ENCODE data around the gene CGNL1.

Gene CGNL1

GRCh38 chr15:57527382-57528091 is 151.2 kb downstream of the CGNL1 start:
- DNase-seq (ENCODE audit: low spot score), result peak; percentile 53

DNA sequence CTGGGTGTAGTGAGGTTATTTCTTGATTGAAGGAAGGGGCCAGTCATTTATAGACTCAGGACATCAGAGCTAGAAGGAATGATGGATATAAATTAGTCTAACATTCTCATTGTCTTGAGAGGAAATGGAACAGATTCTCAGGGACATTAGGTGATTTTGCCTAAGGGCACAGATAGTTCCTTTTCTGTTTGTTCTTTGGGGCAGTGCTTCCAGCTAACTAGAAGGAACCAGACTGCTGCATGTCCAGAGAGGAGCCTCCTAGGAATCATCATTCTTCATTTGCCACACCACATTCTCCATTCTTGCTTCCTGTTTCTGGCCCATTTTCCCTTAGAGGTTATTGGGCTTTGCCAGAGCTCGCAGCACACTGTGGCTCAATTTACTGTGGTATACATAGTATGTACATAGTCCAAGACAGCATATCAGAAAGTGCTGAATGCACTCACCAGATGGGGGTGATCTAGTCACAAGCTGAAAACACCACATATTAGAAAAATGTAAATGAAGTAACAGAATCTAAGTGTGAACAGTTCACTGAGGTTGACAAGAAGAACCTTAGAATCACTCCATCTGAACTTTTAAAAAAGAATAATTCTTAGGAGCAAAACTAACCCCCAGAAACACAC is 152.7 kb downstream of the CGNL1 start:
- no peak for DNase-seq (ENCODE audit: low spot score)

DNA sequence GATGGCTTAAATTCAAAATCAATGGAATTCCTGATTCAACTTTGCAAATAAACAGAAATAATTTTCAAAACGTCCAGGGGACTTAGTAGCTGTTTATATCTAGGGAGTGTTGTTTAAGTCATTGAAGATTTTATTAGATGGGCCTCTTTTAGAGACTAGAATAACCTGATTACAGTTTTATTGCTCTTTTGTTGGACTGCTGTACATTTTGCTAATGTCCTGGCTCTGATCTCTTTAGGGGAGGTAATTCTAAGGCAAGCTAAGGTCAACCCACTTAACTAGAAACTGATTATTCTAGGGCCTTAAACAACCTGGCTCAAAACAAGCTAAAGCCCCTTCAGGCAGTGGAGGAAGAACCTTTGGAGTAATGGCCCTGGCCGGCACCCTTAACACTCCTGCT is 153.4 kb downstream of the CGNL1 start:
- no peak for DNase-seq (ENCODE audit: low spot score)

DNA sequence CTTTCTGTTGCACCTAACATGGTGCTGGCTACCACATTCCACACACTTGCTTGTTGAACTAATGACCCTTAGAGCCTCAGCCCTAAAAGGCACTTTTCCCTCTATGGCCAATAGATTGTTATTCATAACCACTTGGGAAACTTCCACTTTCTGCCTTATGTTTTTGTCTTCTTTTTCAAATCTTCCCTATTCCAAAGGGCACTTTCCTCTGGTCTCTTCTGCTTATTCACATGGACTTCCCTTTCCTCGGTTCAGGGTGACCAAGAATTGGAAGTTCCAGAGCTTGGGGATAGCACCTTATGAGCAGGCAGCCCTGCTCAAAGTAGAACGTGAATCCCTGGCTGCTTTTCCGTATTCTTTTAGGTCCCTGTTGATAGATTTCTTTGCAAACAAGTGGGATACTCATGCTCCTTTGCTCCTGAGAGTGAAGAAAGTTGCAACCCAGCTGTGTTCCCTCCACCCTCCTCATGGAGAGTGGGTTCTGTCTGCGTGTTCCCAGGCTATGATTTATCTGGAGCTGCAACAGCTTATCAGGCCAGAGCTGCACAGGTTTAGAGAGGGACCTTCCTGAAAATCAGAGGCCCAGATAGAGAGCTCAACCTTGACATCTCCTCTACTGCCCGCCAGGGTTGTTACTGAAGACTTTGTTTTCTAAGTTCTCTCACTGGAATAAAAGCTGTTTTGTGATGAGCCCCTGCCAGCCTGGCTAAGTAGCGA is 156.6 kb downstream of the CGNL1 start:
- DNase-seq (ENCODE audit: low spot score), result no peak

- no peak for DNase-seq (ENCODE audit: low spot score)
Observed at GRCh38 chr15:57533448-57533799, 157.1 kb downstream of the CGNL1 start.

GRCh38 chr15:57534281-57534680 is 158.0 kb downstream of the CGNL1 start:
- no peak for DNase-seq (ENCODE audit: low spot score)

GRCh38 chr15:57537072-57537471 is 160.8 kb downstream of the CGNL1 start:
- DNase-seq (ENCODE audit: low spot score), result no peak

GRCh38 chr15:57537488-57538264 is 161.4 kb downstream of the CGNL1 start:
- no peak for DNase-seq (ENCODE audit: low spot score)

DNA sequence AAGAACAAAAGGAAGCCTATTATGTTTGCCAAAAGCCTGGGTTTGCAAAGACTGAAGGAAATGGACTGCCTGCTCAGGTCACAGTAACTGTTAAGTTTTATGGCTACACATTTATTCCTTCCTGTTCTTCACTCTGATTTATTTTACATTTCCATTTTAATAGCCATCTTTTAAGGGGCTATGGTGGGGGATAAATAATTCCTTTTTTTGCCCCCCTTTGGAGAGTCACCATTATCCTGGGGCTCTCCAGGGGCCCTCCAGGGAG is 161.9 kb downstream of the CGNL1 start:
- no peak for DNase-seq (ENCODE audit: low spot score)

DNA sequence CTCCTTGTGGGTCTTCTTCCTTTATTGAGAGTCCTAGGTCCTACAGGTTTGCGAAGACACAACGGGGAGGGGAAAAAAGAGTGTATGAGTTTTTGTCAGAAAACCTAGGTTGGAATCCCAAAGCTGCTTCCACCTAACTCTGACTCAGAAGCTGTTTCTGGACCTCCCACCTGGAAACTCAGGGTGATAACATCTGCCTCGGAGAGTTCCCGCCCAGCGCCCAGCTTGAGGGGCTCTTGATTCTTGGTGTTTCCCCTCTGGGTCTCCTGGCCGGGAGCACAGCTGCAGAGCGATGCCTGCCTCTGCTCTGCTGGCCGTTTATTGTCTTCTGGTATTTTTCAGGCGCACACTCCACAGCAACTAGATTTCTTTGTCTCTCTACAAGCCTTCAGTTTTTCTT is 162.5 kb downstream of the CGNL1 start:
- DNase-seq (ENCODE audit: low spot score), result no peak

DNA sequence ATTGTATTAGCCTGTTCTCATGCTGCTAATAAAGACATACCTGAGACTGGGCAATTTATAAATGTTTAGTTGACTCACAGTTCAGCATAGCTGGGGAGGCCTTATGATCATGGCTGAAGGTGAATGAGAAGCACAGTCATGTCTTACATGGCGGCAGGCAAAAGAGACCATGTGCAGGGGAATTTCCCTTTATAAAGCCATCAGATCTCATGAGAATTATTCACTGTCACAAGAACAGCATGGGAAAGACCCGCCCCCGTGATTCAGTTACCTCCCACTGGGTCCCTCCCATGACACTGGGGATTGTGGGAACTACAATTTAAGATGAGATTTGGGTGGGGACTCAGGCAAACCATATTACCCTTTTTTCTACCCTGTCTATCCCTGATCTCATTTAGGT is 163.9 kb downstream of the CGNL1 start:
- DNase-seq (ENCODE audit: low spot score), result no peak

- DNase-seq (ENCODE audit: low spot score), result peak; percentile 66
Observed at GRCh38 chr15:57540736-57541135, 164.4 kb downstream of the CGNL1 start.

GRCh38 chr15:57541271-57541670 is 165.0 kb downstream of the CGNL1 start:
- no peak for DNase-seq (ENCODE audit: low spot score)

DNA sequence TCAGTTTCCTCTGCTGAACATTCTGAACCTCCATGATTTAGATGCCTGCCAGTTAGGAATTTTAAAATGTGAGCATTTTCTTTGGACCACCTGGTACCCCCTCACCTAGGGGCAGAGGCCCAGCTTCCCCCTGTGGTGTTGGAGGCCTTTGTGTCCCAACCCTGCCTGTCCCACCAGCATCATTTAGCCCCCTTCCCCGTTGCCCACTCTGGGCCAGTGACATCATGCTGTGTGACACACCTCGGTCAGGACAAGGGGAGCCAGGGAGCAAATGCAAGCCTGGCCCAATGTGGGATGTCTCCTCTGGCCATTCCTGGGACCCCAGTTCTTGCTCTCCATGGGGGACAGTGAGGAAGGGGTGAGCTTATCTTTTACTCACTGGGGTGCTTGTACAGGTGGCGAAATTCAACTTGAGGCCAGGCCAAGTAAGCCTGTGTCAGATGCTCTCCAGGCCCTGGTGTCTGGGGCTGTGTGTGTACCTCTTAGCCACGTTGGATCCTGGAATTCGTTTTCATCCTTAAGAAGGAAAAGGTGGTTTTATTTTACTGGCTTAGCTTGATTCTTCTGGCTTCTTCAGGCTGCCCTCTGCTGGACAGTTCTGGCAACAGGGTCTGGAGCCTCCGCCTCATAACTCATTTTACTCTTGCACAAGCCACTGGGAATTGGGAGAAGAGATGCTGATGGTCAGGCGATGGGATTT is 165.7 kb downstream of the CGNL1 start:
- DNase-seq (ENCODE audit: low spot score), result peak; percentile 30

DNA sequence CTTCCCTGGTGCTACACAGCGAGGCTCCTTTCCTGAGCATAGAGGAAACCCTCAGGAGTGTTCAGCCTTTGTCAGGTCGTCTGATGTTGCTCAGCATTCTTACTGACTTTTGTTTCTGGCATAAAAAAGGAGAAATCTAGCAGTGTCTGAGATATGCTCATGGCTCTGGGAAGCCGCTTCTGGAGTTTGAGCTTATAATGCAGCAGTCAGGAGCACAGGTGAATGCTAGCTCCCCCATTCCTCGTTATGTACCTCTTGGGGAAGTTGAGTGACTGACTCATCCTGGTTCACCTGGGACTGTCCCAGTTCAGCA is 166.2 kb downstream of the CGNL1 start:
- no peak for DNase-seq (ENCODE audit: low spot score)

DNA sequence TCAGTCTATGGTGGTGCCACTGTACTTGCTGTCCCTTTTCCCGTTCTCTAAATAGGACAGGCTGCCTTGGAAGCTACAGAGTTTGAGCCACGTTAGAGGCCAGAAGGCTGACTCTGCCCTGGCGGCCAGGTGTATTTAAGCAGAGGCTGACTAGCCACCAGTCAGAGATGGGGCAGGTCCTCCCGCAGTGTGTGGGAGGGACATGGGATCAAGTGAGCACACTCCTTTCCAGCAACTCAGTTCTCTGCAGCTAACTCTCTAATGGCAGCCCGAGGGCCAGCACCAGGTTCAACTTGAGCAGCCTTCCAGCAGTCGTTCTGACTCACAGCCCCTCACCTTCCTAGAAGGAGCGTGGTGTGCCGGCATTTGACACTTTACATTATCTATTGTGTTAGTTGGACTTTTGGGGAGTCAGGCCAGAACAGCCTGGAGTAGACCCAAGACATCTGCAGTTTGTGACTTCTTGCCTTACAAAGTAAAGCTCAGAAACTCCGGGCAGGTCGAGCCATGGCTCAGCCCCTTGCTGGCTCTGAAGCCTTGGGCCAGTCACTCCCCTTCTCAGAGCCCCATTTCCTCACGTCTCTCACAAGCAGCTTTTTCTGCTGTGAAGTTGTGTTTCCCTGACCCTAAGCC is 168.7 kb downstream of the CGNL1 start:
- no peak for DNase-seq (ENCODE audit: low spot score)

GRCh38 chr15:57545995-57546394 is 169.7 kb downstream of the CGNL1 start:
- DNase-seq (ENCODE audit: low spot score), result no peak

DNA sequence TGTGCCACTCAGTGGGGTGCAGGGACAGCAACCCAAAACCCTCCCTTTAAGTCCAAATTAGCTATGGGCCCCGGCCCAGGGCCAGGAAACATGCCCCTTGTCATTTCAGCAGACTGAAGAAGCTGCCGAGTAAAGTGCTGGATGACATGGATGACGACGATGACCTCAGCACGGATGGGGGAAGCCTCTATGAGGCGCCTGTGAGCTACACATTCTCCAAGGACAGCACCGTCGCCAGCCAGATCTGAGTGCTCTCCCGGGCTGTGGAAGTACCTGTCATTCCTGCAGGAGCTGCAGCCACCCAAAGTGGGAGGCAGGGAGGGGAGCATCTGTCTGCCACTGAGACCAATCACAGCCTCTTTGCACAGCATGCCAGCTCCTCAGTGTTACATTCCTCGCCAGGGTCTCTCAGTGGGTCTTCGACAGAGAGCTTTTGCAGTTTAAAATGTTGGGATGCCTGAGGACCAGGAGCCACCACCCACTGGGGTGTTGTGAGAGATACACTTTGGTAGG is 171.0 kb downstream of the CGNL1 start:
- no peak for DNase-seq (ENCODE audit: low spot score)

DNA sequence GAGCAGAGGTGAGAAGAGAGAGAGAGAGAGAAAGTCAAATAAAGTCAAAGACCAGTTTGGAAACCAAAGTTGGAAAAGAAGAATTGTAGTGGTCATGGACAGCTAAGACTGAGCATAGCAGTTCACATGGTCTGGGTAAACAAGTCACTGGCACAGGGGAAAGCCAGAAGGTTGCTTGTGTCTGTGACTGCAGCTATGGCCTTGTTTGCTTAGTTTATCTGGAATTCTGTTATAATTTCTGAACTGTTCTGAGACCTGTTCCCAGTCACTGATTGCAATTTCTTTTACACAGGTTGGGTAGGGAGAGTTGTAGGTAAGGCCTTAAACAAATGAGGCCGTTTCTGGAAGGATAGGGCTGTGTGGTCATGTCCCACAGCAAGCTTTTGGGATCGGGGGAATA is 172.0 kb downstream of the CGNL1 start:
- DNase-seq (ENCODE audit: low spot score), result no peak

- no peak for DNase-seq (ENCODE audit: low spot score)
Observed at GRCh38 chr15:57548835-57549234, 172.5 kb downstream of the CGNL1 start.

- DNase-seq (ENCODE audit: low spot score), result no peak
Observed at GRCh38 chr15:57549935-57550334, 173.6 kb downstream of the CGNL1 start.

- no peak for DNase-seq (ENCODE audit: low spot score)
Observed at GRCh38 chr15:57550640-57551039, 174.3 kb downstream of the CGNL1 start.

All from activated CD4-positive, alpha-beta T cell treated with anti-CD3 and anti-CD28 coated beads, Interleukin-2, Interleukin-4, amounts not matched to agents 100 ng/mL and 50 ng/mL, durations not matched to agents 16 hours and 8 hours (primary cell).